HEK293 (cell line): ENCODE measurements around the gene IFFO2.

ENCODE experiments used
- CTCF ChIA-PET: fragments of 350-600 bp; formaldehyde crosslinking; extraction: SDS; loops from one replicate; lab custom pipeline; 2021; ENCODE audit warnings: antibody characterized with exemption; lab: Yijun Ruan, JAX
- POLR2A ChIA-PET: fragments of 300-600 bp; formaldehyde crosslinking; extraction: SDS; loops from one replicate; lab custom pipeline; 2020; ENCODE audit warnings: antibody characterized with exemption, inconsistent platforms; lab: Yijun Ruan, JAX
- H3K27ac ChIP-seq: fragments of 200-500 bp; sonication (Bioruptor generic); 2 replicates; pipeline ENCODE4 v1.5.1; 2014; ENCODE audit warnings: low read depth, low read length, control low read depth, inconsistent platforms; ENCODE audit errors: extremely low read depth
- H3K36me3 ChIP-seq, 2 experiments: fragments of 200-500 bp in 1 of 2; sonication (Bioruptor generic) in 1 of 2; 1 replicate in 1 of 2; 2 replicates in 1 of 2; pipeline ENCODE4 v1.5.1; 2014 to 2017; ENCODE audit warnings: inconsistent platforms in 2 of 2, low read length in 2 of 2; ENCODE audit not compliant: control insufficient read depth in 2 of 2, insufficient read depth in 1 of 2
- H3K4me1 ChIP-seq: fragments of 200-500 bp; sonication (Bioruptor generic); 2 replicates; pipeline ENCODE4 v1.5.1; 2014; ENCODE audit warnings: mild to moderate bottlenecking, low read length, inconsistent platforms; ENCODE audit not compliant: control insufficient read depth, insufficient read depth
- H3K4me3 ChIP-seq: 2 replicates; pipeline ENCODE4 v1.5.1; 2011; ENCODE audit warnings: low read depth, mild to moderate bottlenecking, control low read depth, low read length, moderate library complexity
- H3K9me3 ChIP-seq: fragments of 200-500 bp; sonication (Bioruptor generic); 2 replicates; pipeline ENCODE4 v1.5.1; 2014; ENCODE audit warnings: low read depth, low read length, inconsistent platforms; ENCODE audit not compliant: control insufficient read depth, insufficient read depth
- EGR2 ChIP-seq: fragments of 450-650 bp; formaldehyde crosslinking; IDR thresholded peaks from 2 replicates; pipeline ENCODE4 v1.5.1; 2016; ENCODE audit warnings: low read depth, missing biosample characterization, missing genetic modification characterization
- GLIS1 ChIP-seq: fragments of 450-650 bp; formaldehyde crosslinking; IDR thresholded peaks from 2 replicates; pipeline ENCODE4 v1.5.1; 2016; ENCODE audit warnings: missing biosample characterization, missing genetic modification characterization
- GLIS2 ChIP-seq: fragments of 450-650 bp; formaldehyde crosslinking; IDR thresholded peaks from 2 replicates; pipeline ENCODE4 v1.5.1; 2016; ENCODE audit warnings: missing biosample characterization, missing genetic modification characterization
- KLF7 ChIP-seq: fragments of 450-650 bp; formaldehyde crosslinking; IDR thresholded peaks from 2 replicates; pipeline ENCODE4 v1.5.1; 2016; ENCODE audit warnings: missing biosample characterization, missing genetic modification characterization, borderline replicate concordance
- ZBTB20 ChIP-seq: fragments of 450-650 bp; formaldehyde crosslinking; IDR thresholded peaks from 2 replicates; pipeline ENCODE4 v1.5.1; 2016; ENCODE audit warnings: missing biosample characterization, missing genetic modification characterization
- ZBTB48 ChIP-seq: fragments of 450-650 bp; formaldehyde crosslinking; IDR thresholded peaks from 2 replicates; pipeline ENCODE4 v1.5.1; 2016; ENCODE audit warnings: missing biosample characterization, missing genetic modification characterization
- ZFHX2 ChIP-seq: fragments of 450-650 bp; formaldehyde crosslinking; conservative IDR thresholded peaks from 2 replicates; pipeline ENCODE4 v1.5.1; 2016; ENCODE audit warnings: missing biosample characterization, missing genetic modification characterization
- ZNF2 ChIP-seq: fragments of 450-650 bp; formaldehyde crosslinking; IDR thresholded peaks from 2 replicates; pipeline ENCODE4 v1.5.1; 2016; ENCODE audit warnings: missing biosample characterization, missing genetic modification characterization
- ZNF239 ChIP-seq: fragments of 450-650 bp; formaldehyde crosslinking; IDR thresholded peaks from 2 replicates; pipeline ENCODE4 v1.5.1; 2016; ENCODE audit warnings: missing biosample characterization, missing genetic modification characterization
- ZNF354C ChIP-seq: fragments of 450-650 bp; formaldehyde crosslinking; IDR thresholded peaks from 2 replicates; pipeline ENCODE4 v1.5.1; 2016; ENCODE audit warnings: missing biosample characterization, missing genetic modification characterization, low read depth, borderline replicate concordance
- ZNF37A ChIP-seq: fragments of 450-650 bp; IDR thresholded peaks from 2 replicates; pipeline ENCODE4 v1.5.1; 2018; ENCODE audit warnings: missing biosample characterization, missing genetic modification characterization
- ZNF394 ChIP-seq: fragments of 450-650 bp; formaldehyde crosslinking; IDR thresholded peaks from 2 replicates; pipeline ENCODE4 v1.5.1; 2016; ENCODE audit warnings: missing biosample characterization, missing genetic modification characterization, mild to moderate bottlenecking, moderate library complexity, borderline replicate concordance
- ZNF791 ChIP-seq: fragments of 450-650 bp; formaldehyde crosslinking; IDR thresholded peaks from 2 replicates; pipeline ENCODE4 v1.5.1; 2016; ENCODE audit warnings: missing biosample characterization, missing genetic modification characterization
- ZNF830 ChIP-seq: fragments of 450-650 bp; IDR thresholded peaks from 2 replicates; pipeline ENCODE4 v1.5.0; 2018; ENCODE audit warnings: missing biosample characterization, missing genetic modification characterization, low read depth, mild to moderate bottlenecking, moderate library complexity
- TF ChIP-seq, protein P1 (sequence below): fragments of 450-650 bp; formaldehyde crosslinking; IDR thresholded peaks from 2 replicates; pipeline ENCODE4 v1.5.1; 2016; ENCODE audit warnings: missing biosample characterization, missing genetic modification characterization
- TF ChIP-seq, protein P2 (sequence below): fragments of 450-650 bp; formaldehyde crosslinking; IDR thresholded peaks from 2 replicates; pipeline ENCODE4 v1.5.1; 2016; ENCODE audit warnings: missing biosample characterization, missing genetic modification characterization
- TF ChIP-seq, protein P3 (sequence below): fragments of 450-650 bp; formaldehyde crosslinking; IDR thresholded peaks from 2 replicates; pipeline ENCODE4 v1.5.1; 2016; ENCODE audit warnings: missing biosample characterization, missing genetic modification characterization, borderline replicate concordance
- TF ChIP-seq, protein P4 (sequence below): fragments of 450-650 bp; formaldehyde crosslinking; IDR thresholded peaks from 2 replicates; pipeline ENCODE4 v1.5.1; 2016; ENCODE audit warnings: missing biosample characterization, missing genetic modification characterization
- TF ChIP-seq, protein P5 (sequence below): fragments of 450-650 bp; formaldehyde crosslinking; optimal IDR thresholded peaks from 2 replicates; pipeline ENCODE3; 2016; ENCODE audit warnings: missing biosample characterization, mild to moderate bottlenecking, missing genetic modification characterization

IFFO2 gene

DNA sequence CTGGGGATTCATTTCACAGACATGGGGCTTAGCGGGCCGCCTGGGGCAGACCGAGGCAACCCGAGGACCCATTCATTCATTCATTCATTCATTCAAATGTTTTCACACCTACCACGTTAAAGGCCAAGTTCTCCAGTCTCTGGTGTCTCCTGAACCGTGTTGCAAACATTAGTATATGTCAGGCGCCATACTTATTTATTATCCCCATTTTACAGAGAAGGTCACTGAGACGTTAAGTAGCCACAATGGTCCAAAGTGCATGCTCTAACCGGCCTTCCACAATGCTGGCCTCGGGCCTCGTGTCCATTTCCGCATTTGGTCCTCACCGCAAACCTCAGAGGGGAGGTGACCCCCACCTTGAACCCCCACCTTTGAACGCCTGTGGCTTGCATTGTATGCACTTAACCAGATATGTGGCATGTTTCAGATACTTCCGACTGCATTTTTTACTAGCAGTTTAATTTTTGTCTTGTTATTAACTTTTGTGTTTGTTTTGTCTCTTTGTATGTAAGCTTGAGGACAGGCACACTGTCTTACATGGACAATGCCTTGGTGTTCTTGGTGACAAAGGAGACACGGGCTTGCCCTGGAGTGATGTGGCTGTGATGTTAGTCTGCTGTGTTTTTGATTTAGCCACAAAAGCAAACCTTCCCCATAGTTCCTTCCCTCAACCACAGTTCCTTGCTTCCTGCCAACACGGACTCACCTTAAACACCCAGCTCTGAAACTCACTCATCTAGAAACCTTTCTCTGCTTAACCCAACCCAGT is 1.2 kb upstream of the IFFO2 start (continued):
- TF ChIP-seq ZNF394 = no peak

DNA sequence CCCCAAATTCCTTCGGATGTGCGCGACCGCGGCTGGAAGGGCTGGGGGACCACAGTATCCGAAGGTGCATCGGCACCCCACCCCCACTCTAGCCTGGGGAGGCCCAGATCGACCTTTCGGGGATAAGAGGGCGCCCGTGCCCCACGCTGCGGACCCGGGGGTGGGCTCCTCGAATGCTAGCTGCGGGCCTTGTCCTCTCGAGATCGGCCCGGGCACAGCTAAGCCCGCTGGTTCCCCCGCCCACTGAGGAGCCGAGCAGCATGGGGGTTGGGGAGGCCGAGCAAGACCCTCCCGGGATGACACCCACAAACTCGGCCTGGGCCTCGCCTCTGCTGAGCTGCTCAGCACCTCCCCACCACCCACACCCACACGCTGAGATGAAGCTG is 653 bp upstream of the IFFO2 start:
- H3K4me1 ChIP-seq = peaks cover 3% of the 10 kb centered on the region; the same call in 1 of the 2 replicates
- H3K9me3 ChIP-seq = no peaks in the 10 kb centered on the region
- H3K36me3 ChIP-seq = peaks cover 0 to 5% of the 10 kb centered on the region in 2 experiments; a peak in 1 of 3 replicates
- ChIA-PET POLR2A (interaction anchor here (1.0 to 3.4 kb wide), 12 partner anchors 9 to 80 kb away, joined by 3 to 22 read pairs (median 4); partner anchors contain the start of gene ALDH4A1), CTCF (interaction anchor here (0.6 to 1.5 kb wide), 5 partner anchors 13 to 115 kb away, joined by 3 to 5 read pairs (median 3); no protein-coding TSS in a partner anchor)
- H3K4me3 ChIP-seq = peak overlapping the region; percentile 45
- TF ChIP-seq, protein P1, sequence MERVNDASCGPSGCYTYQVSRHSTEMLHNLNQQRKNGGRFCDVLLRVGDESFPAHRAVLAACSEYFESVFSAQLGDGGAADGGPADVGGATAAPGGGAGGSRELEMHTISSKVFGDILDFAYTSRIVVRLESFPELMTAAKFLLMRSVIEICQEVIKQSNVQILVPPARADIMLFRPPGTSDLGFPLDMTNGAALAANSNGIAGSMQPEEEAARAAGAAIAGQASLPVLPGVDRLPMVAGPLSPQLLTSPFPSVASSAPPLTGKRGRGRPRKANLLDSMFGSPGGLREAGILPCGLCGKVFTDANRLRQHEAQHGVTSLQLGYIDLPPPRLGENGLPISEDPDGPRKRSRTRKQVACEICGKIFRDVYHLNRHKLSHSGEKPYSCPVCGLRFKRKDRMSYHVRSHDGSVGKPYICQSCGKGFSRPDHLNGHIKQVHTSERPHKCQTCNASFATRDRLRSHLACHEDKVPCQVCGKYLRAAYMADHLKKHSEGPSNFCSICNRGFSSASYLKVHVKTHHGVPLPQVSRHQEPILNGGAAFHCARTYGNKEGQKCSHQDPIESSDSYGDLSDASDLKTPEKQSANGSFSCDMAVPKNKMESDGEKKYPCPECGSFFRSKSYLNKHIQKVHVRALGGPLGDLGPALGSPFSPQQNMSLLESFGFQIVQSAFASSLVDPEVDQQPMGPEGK (tag by site-specific recombination) = 0 out of 2 replicates have a peak, but pooled peaks have one; percentile 13
- TF ChIP-seq ZNF239 (tag by site-specific recombination) (no peak), ZNF830 (no peak), ZNF354C (tag by site-specific recombination) (no peak), ZNF37A (tag by site-specific recombination) (no peak), ZBTB48 (peak; percentile 37; the same call in 1 of the 2 replicates), EGR2 (tag by site-specific recombination) (peak; percentile 37; the same call in 1 of the 2 replicates), ZNF791 (no peak), ZNF2 (0 out of 2 replicates have a peak, but pooled peaks have one; percentile 1), GLIS1 (tag by site-specific recombination) (0 out of 2 replicates have a peak, but pooled peaks have one; percentile 4), ZFHX2 (tag by site-specific recombination) (peak; percentile 57; the same call in 1 of the 2 replicates), KLF7 (no peak), GLIS2 (tag by site-specific recombination) (peak; percentile 41; the same call in 1 of the 2 replicates), ZBTB20 (tag by site-specific recombination) (0 out of 2 replicates have a peak, but pooled peaks have one; percentile 1)
- TF ChIP-seq, protein P2, sequence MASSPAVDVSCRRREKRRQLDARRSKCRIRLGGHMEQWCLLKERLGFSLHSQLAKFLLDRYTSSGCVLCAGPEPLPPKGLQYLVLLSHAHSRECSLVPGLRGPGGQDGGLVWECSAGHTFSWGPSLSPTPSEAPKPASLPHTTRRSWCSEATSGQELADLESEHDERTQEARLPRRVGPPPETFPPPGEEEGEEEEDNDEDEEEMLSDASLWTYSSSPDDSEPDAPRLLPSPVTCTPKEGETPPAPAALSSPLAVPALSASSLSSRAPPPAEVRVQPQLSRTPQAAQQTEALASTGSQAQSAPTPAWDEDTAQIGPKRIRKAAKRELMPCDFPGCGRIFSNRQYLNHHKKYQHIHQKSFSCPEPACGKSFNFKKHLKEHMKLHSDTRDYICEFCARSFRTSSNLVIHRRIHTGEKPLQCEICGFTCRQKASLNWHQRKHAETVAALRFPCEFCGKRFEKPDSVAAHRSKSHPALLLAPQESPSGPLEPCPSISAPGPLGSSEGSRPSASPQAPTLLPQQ (tag by site-specific recombination) = peak; percentile 9; the same call in 1 of the 2 replicates
- TF ChIP-seq, protein P3, sequence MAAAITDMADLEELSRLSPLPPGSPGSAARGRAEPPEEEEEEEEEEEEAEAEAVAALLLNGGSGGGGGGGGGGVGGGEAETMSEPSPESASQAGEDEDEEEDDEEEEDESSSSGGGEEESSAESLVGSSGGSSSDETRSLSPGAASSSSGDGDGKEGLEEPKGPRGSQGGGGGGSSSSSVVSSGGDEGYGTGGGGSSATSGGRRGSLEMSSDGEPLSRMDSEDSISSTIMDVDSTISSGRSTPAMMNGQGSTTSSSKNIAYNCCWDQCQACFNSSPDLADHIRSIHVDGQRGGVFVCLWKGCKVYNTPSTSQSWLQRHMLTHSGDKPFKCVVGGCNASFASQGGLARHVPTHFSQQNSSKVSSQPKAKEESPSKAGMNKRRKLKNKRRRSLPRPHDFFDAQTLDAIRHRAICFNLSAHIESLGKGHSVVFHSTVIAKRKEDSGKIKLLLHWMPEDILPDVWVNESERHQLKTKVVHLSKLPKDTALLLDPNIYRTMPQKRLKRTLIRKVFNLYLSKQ (tag by site-specific recombination) = no peak
- TF ChIP-seq, protein P4, sequence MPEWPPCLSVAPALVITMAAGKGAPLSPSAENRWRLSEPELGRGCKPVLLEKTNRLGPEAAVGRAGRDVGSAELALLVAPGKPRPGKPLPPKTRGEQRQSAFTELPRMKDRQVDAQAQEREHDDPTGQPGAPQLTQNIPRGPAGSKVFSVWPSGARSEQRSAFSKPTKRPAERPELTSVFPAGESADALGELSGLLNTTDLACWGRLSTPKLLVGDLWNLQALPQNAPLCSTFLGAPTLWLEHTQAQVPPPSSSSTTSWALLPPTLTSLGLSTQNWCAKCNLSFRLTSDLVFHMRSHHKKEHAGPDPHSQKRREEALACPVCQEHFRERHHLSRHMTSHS (tag by site-specific recombination) = no peak
- TF ChIP-seq, protein P5, sequence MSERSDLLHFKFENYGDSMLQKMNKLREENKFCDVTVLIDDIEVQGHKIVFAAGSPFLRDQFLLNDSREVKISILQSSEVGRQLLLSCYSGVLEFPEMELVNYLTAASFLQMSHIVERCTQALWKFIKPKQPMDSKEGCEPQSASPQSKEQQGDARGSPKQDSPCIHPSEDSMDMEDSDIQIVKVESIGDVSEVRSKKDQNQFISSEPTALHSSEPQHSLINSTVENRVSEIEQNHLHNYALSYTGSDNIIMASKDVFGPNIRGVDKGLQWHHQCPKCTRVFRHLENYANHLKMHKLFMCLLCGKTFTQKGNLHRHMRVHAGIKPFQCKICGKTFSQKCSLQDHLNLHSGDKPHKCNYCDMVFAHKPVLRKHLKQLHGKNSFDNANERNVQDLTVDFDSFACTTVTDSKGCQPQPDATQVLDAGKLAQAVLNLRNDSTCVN (tag by site-specific recombination) = peak; percentile 9
- no peak overlapping the region for H3K27ac ChIP-seq
